Stimulated activated CD8-positive, alpha-beta memory T cell treated with anti-CD3 and anti-CD28 coated beads, Interleukin-2, amount 100 ng/mL, for 48 hours (primary cell): ENCODE measurements around the gene BRPF1.

ENCODE experiments used
- DNase-seq, 2 donors: peaks; one replicate each; pipeline ENCODE4 v3.0.0-alpha.2; 2020; ENCODE audit warnings: low read depth in 2 of 2

BRPF1 gene

GRCh38 chr3:9736831-9737230 is 5.3 kb downstream of the BRPF1 start:
- no peak for DNase-seq

DNA sequence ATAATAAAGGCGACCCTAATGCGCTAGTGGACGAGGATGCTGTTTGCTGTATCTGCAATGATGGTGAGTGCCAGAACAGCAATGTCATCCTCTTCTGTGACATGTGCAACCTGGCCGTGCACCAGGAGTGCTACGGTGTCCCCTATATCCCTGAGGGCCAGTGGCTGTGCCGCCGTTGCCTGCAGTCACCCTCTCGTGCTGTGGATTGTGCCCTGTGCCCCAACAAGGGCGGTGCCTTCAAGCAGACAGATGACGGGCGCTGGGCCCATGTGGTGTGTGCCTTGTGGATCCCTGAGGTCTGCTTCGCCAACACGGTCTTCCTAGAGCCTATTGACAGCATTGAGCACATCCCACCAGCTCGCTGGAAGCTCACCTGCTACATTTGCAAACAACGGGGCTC is 7.6 kb downstream of the BRPF1 start:
- DNase-seq: no peak

- no peak for DNase-seq
Measured at GRCh38 chr3:9742560-9742959, 11.0 kb downstream of the BRPF1 start.

GRCh38 chr3:9743548-9743947 is 12.0 kb downstream of the BRPF1 start:
- DNase-seq: no peak

GRCh38 chr3:9744162-9744561 is 12.6 kb downstream of the BRPF1 start:
- DNase-seq: no peak

DNA sequence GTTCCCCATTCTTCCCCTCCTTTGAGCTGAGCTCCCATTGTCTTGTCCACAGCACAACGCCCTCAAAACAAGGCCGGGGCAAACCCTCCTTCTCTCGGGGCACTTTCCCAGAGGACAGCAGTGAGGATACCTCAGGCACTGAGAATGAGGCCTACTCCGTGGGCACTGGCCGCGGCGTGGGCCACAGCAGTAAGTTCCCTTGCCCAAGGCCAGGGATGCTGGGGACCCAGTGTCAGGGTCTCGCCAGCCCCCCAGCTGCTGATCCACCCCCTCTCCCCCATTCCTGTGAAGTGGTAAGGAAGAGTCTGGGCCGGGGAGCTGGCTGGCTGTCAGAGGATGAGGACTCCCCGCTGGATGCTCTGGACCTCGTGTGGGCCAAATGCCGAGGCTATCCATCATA is 14.0 kb downstream of the BRPF1 start:
- DNase-seq: no peak

DNA sequence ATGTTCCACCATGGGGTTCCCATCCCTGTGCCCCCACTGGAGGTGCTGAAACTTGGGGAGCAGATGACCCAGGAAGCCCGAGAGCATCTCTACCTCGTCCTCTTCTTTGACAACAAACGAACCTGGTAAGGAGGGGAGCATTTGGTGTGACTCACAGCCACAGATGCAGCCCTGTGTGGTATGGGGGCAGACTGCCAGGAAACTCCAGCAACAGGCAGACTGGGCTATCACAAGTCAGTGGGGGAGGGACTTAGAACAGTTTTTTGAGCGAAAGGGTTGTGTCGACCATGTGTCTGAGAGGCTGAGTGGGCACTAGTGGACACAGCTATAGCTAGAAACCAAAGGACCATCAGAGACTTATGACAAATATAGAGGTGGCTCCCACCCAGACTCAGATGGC is 14.8 kb downstream of the BRPF1 start:
- DNase-seq: no peak

DNA sequence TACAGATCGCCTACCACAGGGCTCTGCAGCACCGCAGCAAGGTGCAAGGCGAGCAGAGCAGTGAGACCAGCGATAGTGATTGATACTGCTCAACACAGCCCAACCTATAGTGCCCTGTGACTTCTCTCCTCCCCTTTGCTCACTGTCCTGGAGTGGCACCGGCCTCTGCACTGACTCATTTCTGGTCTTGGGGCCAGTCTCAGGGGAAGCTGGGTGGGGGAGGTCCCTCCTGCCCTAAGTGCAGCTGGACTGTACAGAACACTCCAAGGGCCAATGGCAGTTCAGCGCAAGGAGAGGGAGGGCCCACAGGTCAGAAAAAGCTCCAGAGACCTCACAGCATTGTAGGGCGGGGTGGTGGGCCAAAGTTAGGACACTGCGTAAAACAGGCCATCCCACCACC is 15.7 kb downstream of the BRPF1 start:
- DNase-seq: no peak

GRCh38 chr3:9748031-9748430 is 16.5 kb downstream of the BRPF1 start:
- no peak for DNase-seq

DNA sequence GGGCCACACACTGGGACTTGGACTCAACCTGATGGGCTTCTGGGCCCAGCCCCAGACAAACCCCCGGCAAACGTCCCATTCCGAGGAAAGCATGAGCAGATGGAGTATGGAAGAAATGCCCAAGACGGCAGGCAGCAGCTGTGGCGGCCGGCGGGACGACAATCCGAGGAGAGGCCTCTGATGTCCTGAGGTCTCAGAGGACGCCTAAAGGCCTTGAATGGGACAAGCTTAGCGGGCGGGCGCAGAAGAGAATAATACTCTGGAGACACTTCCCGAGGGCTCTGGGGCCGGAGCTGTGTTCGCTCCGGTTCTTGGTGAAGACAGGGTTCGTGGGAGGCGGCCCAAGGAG is 17.7 kb downstream of the BRPF1 start:
- DNase-seq: no peak

- DNase-seq: peak; percentile 92 to 96
Measured at GRCh38 chr3:9749645-9750555, 18.4 kb downstream of the BRPF1 start, which contains the start of gene OGG1. OGG1 (plus strand) TSS chr3:9749952; CDS start chr3:9750287, 335 bp downstream.

DNA sequence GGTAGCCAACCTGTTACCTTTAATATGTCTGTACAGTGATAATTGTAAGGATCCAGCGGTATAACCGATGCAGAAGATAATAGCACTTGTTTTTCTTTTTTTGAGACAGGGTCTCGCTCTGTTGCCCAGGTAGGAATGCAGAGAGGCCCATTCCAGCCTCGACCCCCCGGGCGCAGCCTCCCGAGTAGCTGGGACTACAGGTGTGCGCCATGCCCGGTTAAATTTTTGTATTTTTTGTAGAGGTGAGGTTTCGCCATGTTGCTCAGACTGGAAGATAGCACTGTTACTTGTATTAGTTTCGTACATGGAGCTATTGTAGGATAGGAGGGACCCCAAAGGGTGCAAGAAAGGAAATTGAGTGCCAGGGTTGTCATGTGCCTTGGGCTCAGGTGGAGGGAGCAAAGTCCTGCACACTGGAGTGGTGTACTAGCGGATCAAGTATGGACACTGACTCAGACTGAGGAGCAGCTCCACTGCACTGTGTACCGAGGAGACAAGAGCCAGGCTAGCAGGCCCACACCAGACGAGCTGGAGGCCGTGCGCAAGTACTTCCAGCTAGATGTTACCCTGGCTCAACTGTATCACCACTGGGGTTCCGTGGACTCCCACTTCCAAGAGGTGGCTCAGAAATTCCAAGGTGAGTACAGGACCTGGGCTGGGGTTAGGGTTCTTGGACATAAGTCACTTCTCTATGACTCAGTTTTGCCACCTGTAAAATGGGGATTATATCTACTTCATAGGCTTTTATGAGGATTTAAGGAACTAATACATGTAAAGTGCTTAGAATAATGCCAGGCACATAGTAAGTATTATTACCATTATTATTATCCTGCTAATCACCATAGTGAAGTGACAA is 19.2 kb downstream of the BRPF1 start:
- no peak for DNase-seq

GRCh38 chr3:9754678-9755077 is 23.1 kb downstream of the BRPF1 start:
- no peak for DNase-seq

DNA sequence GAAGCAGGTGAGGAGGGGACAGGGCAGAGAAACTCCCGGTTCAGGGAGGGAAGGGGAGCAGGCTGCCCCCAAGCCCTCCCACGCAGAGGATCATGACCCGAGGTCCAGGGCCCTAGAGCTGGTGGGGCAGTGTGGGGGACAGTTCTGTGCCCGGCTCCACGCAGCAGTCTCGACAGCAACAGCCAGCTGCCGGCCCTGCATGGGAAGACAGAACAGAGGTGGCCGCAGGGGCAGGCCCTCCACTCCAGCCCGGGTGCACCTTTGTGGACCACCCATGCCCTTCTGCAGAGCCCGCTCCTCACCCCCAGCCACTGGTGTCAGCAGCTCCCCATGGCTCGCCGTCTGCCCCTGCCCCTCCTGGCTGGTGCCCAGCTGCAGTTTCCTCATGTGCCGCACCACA is 25.9 kb downstream of the BRPF1 start:
- DNase-seq: no peak

- no peak for DNase-seq
Measured at GRCh38 chr3:9760779-9761505, 29.4 kb downstream of the BRPF1 start.

GRCh38 chr3:9761919-9762318 is 30.4 kb downstream of the BRPF1 start:
- DNase-seq: no peak

DNA sequence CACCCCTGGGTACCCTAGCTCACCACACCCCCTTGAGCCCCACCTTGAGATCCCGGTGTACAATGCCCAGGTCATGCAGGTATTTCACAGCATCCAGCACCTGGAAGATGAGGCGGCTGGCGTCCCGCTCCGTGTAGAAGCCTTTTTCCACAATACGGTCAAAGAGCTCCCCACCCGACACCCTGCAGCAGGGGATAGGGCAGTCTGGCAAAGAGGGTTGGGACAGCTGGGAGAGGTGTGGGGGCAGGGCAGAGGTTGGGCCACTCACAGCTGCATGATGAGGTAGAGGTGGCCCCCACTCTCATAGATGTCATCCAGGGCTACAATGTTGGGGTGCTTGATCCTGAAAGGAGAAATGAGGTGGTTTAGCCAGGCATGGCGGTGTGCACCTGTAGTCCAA is 31.3 kb downstream of the BRPF1 start:
- DNase-seq: no peak

DNA sequence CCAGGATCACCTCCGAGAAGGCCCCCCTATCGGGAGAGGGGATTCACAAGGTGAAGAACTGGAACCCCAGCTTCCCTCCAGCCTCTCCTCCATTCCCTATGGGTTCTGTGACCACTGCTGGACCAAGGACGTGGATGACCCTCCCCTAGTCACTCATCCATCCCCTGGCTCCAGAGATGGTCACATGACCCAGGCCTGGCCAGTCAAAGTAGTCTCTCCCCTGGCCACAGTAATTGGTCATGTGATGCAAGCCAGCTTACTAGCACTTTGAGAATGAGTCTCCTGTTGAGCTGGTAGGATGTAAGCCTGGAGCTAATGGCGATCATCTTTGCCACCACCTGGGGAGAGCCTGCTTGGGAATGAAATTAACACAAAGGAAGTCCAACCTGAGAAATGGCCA is 34.3 kb downstream of the BRPF1 start:
- no peak for DNase-seq

DNA sequence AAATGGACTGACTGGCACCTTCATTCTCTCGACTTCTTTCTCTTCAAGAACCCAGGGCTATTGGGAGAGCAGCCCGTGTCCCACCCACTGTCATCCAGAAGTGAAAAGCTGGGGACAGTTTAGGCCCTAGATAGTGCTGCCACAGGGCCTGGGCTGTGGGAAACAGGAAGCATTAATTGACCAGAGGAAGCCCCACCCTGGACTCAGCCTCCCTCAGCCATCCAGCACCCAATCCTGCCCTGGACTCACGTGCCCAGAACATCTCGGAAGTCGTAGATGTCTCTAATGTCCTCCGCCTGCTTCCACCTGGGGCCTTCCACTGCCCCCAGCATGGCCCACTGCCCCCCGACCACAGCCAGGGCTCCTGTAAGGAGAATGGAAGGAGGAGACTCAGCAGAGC is 35.9 kb downstream of the BRPF1 start:
- no peak for DNase-seq

DNA sequence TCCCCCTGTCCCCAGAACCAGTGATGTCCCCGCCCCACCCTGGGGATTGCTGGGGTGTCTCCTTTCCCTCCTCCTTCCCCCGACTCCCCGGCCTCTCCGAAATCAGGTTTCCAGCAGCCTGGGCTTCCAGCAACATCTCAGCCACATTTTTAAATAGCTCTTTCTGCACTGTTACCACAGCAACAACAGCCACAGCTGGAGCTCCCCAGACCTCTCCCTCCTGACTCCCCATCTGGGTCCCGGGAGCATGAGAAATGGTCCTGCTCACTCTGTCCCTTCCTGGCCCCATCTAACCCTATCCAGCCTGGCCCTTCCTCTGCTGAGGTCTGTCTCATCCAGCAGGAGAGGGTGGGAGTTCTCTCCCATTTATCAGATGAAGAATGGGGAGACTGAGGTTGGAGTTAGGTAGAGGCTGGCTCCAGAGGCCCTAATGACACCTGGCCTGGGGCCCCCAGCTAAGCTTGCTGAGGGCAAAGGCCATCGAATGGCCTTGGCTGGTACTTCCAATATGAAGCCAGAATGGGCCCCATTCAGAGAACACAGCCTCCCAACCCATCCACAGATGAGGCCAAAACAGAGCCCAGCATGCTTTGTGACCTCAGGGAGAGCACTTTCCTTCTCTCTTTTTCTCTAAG is 36.7 kb downstream of the BRPF1 start:
- no peak for DNase-seq

DNA sequence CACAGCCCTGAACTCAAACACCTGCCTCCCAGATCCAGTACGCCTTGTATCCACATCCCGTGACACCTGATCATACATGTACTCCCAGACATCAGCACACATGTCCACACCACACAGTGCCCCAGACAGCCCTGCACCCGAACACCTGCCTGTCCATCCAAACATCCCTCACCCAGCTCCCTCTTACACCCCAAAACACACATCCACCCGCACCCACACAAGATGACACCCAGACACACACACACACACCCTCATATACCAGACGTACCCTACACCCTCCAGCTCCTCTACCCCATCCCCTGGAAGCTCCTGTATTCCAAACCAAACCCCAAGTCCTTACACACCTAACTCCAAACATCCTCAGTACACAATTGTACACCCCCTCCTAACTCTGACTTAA is 37.5 kb downstream of the BRPF1 start:
- no peak for DNase-seq
